T-helper 2 cell treated with Interferon-gamma antibody and Interleukin-4, amounts not matched to agents 5 μg/mL and 100 μg/mL, for 36 hours (primary cell): ENCODE data around the gene NAA11.
"Not testable (repeated sequence)": the region's sequence is repeated elsewhere in the genome, so short reads cannot be mapped to it uniquely, and the experiment has no call there.

Experiments used
- DNase-seq: peaks from one replicate; pipeline ENCODE4 v3.0.0; 2021; ENCODE audit warnings: low spot score
- H3K27ac Mint-ChIP-seq: one replicate; pipeline ENCODE4 v1.8.0; 2021; ENCODE audit warnings: mild to moderate bottlenecking, mixed read lengths
- H3K27me3 Mint-ChIP-seq: one replicate; pipeline ENCODE4 v1.8.0; 2021; ENCODE audit warnings: low read depth, mixed read lengths
- H3K36me3 Mint-ChIP-seq: one replicate; pipeline ENCODE4 v1.8.0; 2021; ENCODE audit warnings: low read depth, mixed read lengths
- H3K4me1 Mint-ChIP-seq: one replicate; pipeline ENCODE4 v1.8.0; 2021; ENCODE audit warnings: low read depth, mixed read lengths
- H3K4me3 Mint-ChIP-seq: one replicate; pipeline ENCODE4 v1.8.0; 2022; ENCODE audit warnings: mild to moderate bottlenecking, moderate library complexity, mixed read lengths
- H3K9me3 Mint-ChIP-seq: one replicate; pipeline ENCODE4 v1.8.0; 2021; ENCODE audit warnings: mixed read lengths

Gene NAA11

DNA sequence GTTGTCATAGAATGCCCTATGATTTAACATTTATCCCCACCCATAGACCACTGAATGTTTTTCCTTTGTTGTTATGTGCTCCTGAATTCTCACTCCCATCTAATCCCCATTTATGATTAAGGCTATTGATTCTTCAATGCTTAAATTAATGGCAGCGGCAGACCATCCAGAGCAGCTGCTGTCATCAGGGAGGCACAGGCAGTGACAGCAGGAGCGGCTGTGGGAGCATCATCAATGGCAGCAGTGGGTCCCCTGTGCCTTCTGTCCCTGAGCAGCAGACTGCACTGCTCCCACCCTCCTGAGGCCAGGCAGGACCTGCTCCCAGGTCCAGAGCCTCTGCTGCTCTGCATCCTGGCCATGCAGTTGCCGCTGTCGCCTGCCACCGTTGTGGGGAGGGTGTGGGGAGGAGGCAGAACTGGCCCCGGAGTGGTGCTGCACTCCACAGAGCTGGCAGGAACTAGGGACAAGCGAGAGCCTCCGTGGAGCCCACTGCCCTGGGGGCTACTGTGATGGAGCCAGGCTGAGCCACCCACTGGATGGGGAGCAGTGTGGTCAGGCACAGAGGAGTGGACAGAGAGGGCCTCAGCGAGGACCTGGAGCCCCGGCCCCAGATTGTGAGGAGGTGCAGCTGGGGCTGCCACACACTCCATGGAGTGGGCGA, 29.0 kb downstream of the NAA11 start:
- H3K36me3 Mint-ChIP-seq = no peaks in the 10 kb centered on the region
- H3K9me3 Mint-ChIP-seq = no peaks in the 10 kb centered on the region
- DNase-seq = no peak
- H3K4me1 Mint-ChIP-seq = no peaks in the 10 kb centered on the region
- H3K27ac Mint-ChIP-seq = no peak overlapping the region
- peaks cover 3% of the 10 kb centered on the region for H3K27me3 Mint-ChIP-seq
- H3K4me3 Mint-ChIP-seq = no peak overlapping the region

- H3K36me3 Mint-ChIP-seq = no peaks in the 10 kb centered on the region
- peaks cover 3% of the 10 kb centered on the region for H3K27me3 Mint-ChIP-seq
- no peaks in the 10 kb centered on the region for H3K4me1 Mint-ChIP-seq
- no peak overlapping the region for H3K4me3 Mint-ChIP-seq
- no peak for DNase-seq
- no peaks in the 10 kb centered on the region for H3K9me3 Mint-ChIP-seq
- no peak overlapping the region for H3K27ac Mint-ChIP-seq
Observed at GRCh38 chr4:79295086-79295485, 30.8 kb downstream of the NAA11 start.

- Mint-ChIP-seq H3K4me1 (no peaks in the 10 kb centered on the region), H3K27ac (no peak overlapping the region), H3K4me3 (no peak overlapping the region), H3K36me3 (no peaks in the 10 kb centered on the region), H3K9me3 (no peaks in the 10 kb centered on the region), H3K27me3 (peaks cover 3% of the 10 kb centered on the region)
- DNase-seq = no peak
Observed at GRCh38 chr4:79294064-79294463, 31.8 kb downstream of the NAA11 start.

DNA sequence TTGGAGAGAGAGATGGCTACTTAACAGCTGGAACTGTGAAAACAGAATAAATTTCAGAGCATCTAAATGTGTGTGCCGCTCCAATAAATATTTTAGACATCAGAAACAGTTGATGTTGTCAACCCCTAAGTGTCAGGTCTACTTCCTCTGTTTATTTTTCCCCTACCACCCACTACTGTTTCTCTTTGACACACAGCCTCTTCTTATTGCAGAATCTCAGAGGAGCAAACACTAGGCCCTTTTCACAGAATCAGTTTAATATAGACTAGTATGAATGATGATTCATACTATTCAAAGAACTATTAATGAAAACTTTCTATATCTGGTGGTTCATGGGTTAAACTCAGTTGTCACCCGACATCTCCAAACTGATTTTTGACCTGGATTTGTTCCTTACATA, 33.9 kb downstream of the NAA11 start:
- Mint-ChIP-seq H3K36me3 (no peaks in the 10 kb centered on the region), H3K9me3 (no peaks in the 10 kb centered on the region), H3K4me1 (no peaks in the 10 kb centered on the region), H3K27me3 (peaks cover 3% of the 10 kb centered on the region), H3K27ac (no peak overlapping the region), H3K4me3 (no peak overlapping the region)
- DNase-seq = no peak

GRCh38 chr4:79290376-79290775, 35.5 kb downstream of the NAA11 start:
- Mint-ChIP-seq H3K4me1 (no peaks in the 10 kb centered on the region), H3K27ac (no peak overlapping the region), H3K4me3 (no peak overlapping the region), H3K27me3 (peaks cover 3% of the 10 kb centered on the region), H3K9me3 (no peaks in the 10 kb centered on the region), H3K36me3 (no peaks in the 10 kb centered on the region)
- DNase-seq = no peak

GRCh38 chr4:79288185-79288584, 37.7 kb downstream of the NAA11 start:
- no peak overlapping the region for H3K27ac Mint-ChIP-seq
- H3K27me3 Mint-ChIP-seq = no peaks in the 10 kb centered on the region
- H3K9me3 Mint-ChIP-seq = no peaks in the 10 kb centered on the region
- no peak overlapping the region for H3K4me3 Mint-ChIP-seq
- no peaks in the 10 kb centered on the region for H3K36me3 Mint-ChIP-seq
- DNase-seq = no peak
- H3K4me1 Mint-ChIP-seq = no peaks in the 10 kb centered on the region

DNA sequence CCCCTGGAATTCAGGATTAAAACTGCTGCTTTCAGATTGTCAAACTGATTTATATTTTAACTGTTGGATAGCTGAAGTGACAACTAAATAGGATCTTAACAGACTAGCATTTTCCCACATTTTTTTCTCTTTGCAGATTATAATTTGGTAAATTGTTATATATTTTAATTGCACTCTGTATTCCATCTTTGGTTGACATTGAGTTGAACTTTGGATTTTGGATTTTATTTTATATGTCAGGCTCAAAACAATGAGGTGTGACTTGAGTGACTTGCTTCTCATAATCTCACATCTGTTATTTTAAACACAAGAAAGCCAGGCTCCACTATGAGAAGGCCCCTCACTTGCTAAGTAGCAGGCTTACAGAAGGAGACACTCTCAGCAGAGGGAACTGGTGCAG, 38.1 kb downstream of the NAA11 start:
- Mint-ChIP-seq H3K36me3 (no peaks in the 10 kb centered on the region), H3K27ac (no peak overlapping the region), H3K4me1 (no peaks in the 10 kb centered on the region), H3K27me3 (no peaks in the 10 kb centered on the region), H3K9me3 (no peaks in the 10 kb centered on the region), H3K4me3 (no peak overlapping the region)
- DNase-seq = no peak

GRCh38 chr4:79287076-79287475, 38.8 kb downstream of the NAA11 start:
- H3K36me3 Mint-ChIP-seq = no peaks in the 10 kb centered on the region
- H3K4me3 Mint-ChIP-seq = no peak overlapping the region
- H3K27me3 Mint-ChIP-seq = no peaks in the 10 kb centered on the region
- DNase-seq = no peak
- no peak overlapping the region for H3K27ac Mint-ChIP-seq
- H3K4me1 Mint-ChIP-seq = no peaks in the 10 kb centered on the region
- no peaks in the 10 kb centered on the region for H3K9me3 Mint-ChIP-seq

DNA sequence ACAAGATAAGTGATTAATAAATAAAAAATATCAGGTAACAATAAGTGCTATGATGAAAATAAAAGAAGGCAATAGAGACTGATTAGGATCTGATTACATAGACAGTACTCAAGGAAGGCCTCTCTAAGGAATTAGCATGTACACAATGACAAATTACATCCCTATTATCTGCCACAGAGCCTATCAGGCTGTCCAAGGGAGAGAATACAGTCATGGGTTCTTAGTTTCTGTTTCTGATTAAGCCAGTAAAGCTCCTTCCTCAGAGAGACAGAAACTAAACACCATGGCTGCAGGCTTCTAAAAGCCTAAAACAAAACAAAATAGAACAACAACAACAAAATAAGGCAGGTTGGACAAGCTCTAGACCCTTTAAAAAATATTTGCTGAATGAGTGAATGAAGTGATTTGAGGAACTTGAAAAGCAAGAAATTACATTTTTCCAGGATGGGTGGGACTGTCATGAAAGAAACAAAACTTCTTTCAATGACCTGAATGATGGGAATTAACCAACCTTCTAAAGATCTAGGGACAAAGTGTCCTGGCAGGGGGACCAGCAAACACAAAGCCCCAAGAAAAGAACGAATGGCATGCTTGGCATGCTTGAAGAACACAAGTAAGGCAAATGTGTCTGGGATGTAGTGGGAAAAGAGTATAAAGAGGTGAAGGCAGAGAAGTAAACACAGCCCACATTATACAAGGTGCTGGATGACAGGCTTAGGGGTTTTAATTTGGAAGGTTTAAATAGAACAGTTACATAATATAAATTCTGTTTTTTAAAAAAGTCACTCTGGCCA, 44.1 kb downstream of the NAA11 start:
- H3K36me3 Mint-ChIP-seq = no peaks in the 10 kb centered on the region
- no peak overlapping the region for H3K27ac Mint-ChIP-seq
- no peak for DNase-seq
- no peaks in the 10 kb centered on the region for H3K27me3 Mint-ChIP-seq
- no peak overlapping the region for H3K4me3 Mint-ChIP-seq
- no peaks in the 10 kb centered on the region for H3K9me3 Mint-ChIP-seq
- no peaks in the 10 kb centered on the region for H3K4me1 Mint-ChIP-seq

DNA sequence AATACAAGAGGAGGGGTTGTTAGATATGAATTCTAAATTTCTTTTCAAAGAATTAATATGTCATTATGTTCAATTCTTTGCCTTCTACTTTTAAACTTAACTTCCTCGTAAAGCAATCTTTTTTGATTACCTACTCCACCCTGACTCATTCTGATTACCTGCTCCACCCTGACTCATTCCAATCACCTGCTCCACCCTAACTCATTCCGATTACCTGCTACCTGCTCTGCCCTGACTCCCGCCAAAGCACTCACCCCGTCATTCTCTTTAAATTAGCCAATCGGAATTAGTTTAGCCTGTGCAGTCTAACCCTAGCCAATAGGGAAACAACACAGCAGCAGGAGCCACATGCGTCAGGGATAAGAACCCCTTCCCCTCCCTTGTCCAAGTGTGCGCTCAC, 48.4 kb downstream of the NAA11 start:
- DNase-seq, H3K36me3 Mint-ChIP-seq, H3K4me1 Mint-ChIP-seq, H3K4me3 Mint-ChIP-seq, H3K9me3 Mint-ChIP-seq, H3K27me3 Mint-ChIP-seq, H3K27ac Mint-ChIP-seq: not testable (repeated sequence)

- H3K9me3 Mint-ChIP-seq = no peaks in the 10 kb centered on the region
- no peak for DNase-seq
- no peaks in the 10 kb centered on the region for H3K27me3 Mint-ChIP-seq
- H3K4me1 Mint-ChIP-seq = no peaks in the 10 kb centered on the region
- H3K36me3 Mint-ChIP-seq = no peaks in the 10 kb centered on the region
- H3K4me3 Mint-ChIP-seq = no peak overlapping the region
- no peak overlapping the region for H3K27ac Mint-ChIP-seq
Observed at GRCh38 chr4:79273915-79274314, 51.9 kb downstream of the NAA11 start.

- Mint-ChIP-seq H3K27me3 (no peaks in the 10 kb centered on the region), H3K27ac (no peak overlapping the region), H3K4me1 (no peaks in the 10 kb centered on the region), H3K36me3 (no peaks in the 10 kb centered on the region), H3K9me3 (no peaks in the 10 kb centered on the region), H3K4me3 (no peak overlapping the region)
- no peak for DNase-seq
Observed at GRCh38 chr4:79272761-79273160, 53.1 kb downstream of the NAA11 start.

DNA sequence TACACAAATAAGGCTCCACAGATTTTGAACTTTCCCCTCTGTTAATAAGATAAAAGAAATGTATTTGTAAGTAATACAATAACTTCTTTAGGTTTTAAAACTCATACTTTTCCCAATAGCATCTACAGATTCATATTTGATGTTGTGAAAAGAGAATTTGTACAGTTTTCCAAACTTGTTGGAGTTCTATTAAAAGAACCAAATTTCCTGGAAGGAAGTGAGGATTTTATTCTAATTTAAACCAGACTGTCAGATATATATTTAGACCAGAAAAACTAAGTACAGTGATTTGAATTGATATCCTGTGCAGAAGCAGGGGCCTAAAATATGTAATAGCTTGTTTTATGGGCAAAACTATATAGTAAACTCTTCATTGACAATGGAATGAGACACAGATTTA, 53.7 kb downstream of the NAA11 start:
- Mint-ChIP-seq H3K36me3 (no peaks in the 10 kb centered on the region), H3K4me3 (no peak overlapping the region), H3K27ac (no peak overlapping the region), H3K4me1 (no peaks in the 10 kb centered on the region), H3K9me3 (no peaks in the 10 kb centered on the region), H3K27me3 (no peaks in the 10 kb centered on the region)
- no peak for DNase-seq

DNA sequence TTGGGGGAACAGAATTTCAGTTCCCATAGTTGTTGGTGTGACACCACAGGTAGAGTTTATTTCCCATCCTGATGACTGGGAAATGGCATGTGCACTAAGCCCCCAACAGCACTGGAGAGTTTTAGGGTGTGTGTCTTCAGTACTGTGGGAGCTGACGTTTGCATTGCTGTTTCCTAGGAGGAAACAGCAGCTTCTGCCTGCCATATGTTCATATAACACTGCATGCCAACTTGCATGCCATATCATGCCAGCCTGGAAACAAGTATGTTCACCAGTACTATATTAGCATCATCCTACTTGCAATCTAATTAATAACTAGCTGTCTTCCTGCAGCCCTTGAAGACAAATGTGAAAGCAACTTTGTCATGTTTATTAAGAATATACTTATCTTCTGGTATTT, 58.2 kb downstream of the NAA11 start:
- Mint-ChIP-seq H3K4me3 (no peak overlapping the region), H3K9me3 (no peaks in the 10 kb centered on the region), H3K27me3 (no peaks in the 10 kb centered on the region), H3K27ac (no peak overlapping the region), H3K36me3 (no peaks in the 10 kb centered on the region), H3K4me1 (no peaks in the 10 kb centered on the region)
- no peak for DNase-seq
